ENCODE results near the gene SUPT4H1. TPM values are rescaled to one million over a fixed set of nuclear protein-coding genes. Genes with fewer than 3 reads are reported as not detected.

SUPT4H1 gene
- total RNA-seq, 1 donor from 2014 or later: 95.7 TPM

DNA sequence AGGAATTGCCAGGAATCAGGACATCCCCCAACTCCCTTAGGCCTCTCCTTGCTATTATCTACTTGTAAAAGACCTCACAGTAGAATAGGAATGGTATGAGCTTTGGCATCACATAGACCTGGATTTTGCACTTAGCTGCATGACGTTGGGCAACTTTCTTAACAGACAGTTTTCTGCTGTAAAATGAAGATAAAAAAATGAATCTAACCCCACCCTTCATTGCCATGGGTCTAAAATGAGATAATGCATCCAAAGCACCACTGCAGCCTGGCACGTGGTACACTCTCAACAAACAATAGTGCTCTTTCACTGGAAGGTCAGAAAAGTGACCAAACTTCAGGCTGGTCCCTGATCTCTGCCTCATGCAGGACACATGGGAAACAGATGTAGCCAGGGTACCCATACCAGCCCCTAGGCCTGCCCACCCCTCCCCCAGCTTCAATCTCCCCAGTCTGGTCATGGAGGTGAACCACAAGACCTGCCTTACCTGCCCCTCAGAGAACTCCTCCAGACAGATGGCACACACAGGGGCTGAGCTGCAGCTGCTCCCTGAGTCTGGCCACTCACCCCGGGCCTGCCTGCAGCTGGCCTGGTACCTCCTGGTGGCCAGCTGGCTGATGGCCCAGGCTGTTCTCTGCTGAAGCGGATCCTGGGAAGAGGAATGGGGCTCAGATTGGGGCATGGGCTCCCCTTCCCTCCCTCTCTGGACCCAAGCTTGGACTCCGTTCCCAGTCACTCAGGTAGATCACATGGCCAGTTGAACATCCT lies 8.5 kb upstream of the SUPT4H1 start:
- H3K27me3 Mint-ChIP-seq: no peaks in the 10 kb centered on the region
- H3K27ac Mint-ChIP-seq: no peak overlapping the region
- H3K9me3 Mint-ChIP-seq (ENCODE audit: low read depth): no peaks in the 10 kb centered on the region
- peaks cover 5% of the 10 kb centered on the region for H3K36me3 Mint-ChIP-seq (ENCODE audit: insufficient read depth)
- H3K4me3 Mint-ChIP-seq (ENCODE audit: low read depth): no peak overlapping the region
- TF ChIP-seq, protein P1, sequence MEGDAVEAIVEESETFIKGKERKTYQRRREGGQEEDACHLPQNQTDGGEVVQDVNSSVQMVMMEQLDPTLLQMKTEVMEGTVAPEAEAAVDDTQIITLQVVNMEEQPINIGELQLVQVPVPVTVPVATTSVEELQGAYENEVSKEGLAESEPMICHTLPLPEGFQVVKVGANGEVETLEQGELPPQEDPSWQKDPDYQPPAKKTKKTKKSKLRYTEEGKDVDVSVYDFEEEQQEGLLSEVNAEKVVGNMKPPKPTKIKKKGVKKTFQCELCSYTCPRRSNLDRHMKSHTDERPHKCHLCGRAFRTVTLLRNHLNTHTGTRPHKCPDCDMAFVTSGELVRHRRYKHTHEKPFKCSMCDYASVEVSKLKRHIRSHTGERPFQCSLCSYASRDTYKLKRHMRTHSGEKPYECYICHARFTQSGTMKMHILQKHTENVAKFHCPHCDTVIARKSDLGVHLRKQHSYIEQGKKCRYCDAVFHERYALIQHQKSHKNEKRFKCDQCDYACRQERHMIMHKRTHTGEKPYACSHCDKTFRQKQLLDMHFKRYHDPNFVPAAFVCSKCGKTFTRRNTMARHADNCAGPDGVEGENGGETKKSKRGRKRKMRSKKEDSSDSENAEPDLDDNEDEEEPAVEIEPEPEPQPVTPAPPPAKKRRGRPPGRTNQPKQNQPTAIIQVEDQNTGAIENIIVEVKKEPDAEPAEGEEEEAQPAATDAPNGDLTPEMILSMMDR (IDR thresholded peaks at IDR 0.05; ENCODE audit: unreplicated experiment): no peak
- peaks cover 18% of the 10 kb centered on the region for H3K4me1 Mint-ChIP-seq (ENCODE audit: low read depth)
- DNase-seq (ENCODE audit: low spot score, unreplicated experiment): no peak

DNA sequence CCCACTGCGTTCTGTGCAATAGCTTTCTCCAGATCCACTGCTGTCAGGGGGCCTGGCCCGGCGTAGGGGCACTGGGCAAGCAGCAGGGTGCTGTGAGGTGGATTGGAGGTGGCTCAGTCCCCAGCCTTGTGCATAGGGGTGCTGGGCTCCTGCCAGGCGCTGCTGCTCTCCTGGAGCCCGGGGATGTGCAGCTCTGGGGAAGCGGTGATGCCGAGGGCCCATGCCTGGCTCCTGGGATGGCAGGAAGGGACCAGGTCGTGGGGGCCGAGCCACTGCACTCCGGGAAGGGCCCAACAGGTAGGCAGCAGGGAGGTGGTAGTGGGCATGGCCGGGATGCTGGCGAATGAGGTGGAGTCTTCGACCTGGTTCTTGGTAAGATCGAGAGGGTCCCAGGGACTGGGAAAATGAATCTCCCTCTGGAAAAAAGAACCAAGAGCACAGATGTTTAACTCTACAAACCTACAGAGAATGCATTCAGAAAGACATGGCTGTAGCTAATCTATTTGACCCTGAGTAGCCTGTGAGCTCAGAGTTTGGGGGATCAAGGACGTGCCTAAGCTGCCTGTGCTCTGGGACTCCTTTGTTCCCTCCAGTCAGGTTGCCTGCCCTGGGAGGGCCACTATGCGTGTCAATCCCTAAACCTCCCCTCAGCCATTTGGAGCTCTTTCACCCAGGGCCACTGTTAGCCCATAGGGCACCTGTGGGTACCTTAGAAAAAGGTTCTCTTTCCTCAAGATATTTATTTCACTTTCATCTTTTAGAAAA lies 6.6 kb upstream of the SUPT4H1 start:
- Mint-ChIP-seq H3K4me3 (ENCODE audit: low read depth) (no peak overlapping the region), H3K9me3 (ENCODE audit: low read depth) (no peaks in the 10 kb centered on the region), H3K36me3 (ENCODE audit: insufficient read depth) (peaks cover 6% of the 10 kb centered on the region), H3K27ac (no peak overlapping the region), H3K27me3 (no peaks in the 10 kb centered on the region), H3K4me1 (ENCODE audit: low read depth) (peaks cover 1% of the 10 kb centered on the region)
- DNase-seq (ENCODE audit: low spot score, unreplicated experiment): no peak
- TF ChIP-seq, protein P1 (IDR thresholded peaks at IDR 0.05; ENCODE audit: unreplicated experiment): no peak

DNA sequence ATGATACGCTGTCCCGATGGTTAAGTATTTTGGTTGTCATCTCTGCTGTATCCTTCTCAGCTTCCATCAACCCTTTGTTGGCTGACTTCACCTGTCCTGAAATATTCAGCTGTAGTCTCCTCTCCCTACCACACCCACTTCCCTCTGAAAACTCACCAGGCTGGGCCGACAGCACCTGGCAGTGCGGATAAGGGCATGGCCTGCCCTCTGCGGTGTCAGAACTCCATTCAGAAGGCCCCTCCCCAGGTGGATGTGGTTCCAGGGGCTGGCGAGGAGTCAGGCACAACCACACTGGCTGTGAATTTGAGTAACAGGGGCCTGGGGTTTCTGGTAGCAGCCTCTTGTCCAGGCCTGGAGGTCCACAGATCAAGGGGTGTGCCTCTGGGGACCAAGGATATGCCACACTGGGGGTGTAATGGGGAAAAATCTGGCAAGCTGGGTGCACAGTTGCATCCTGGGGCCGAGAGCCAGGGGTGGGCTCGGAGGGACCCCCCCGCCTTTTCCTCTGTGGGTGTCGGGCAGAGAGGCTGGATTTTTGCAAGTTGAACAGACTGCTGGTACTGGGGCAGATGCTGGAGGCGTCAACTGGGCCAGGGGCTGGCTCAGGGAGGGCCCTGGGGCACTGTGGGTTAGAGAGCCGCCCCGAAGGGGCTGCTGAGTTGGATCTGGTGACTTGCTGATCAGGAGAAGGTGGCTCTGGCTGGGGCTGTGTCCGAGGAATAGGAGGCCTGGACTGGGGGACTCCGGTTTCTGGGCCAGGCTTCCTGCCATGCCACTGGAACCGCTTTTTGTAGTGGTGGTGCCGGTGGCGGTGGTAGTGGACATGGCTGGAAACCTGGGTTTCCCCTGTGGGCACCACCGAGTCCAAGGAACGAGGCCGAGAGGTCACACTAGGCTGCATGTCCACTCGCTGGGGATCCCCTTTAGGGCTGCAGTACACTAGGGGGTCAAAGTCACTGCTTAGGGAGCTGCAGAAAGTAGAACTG lies 5.6 kb upstream of the SUPT4H1 start:
- Mint-ChIP-seq H3K4me3 (ENCODE audit: low read depth) (no peak overlapping the region), H3K9me3 (ENCODE audit: low read depth) (no peaks in the 10 kb centered on the region), H3K36me3 (ENCODE audit: insufficient read depth) (peaks cover 6% of the 10 kb centered on the region), H3K27me3 (no peaks in the 10 kb centered on the region), H3K27ac (no peak overlapping the region), H3K4me1 (ENCODE audit: low read depth) (peaks cover 4% of the 10 kb centered on the region)
- no peak for DNase-seq (ENCODE audit: low spot score, unreplicated experiment)
- TF ChIP-seq, protein P1 (IDR thresholded peaks at IDR 0.05; ENCODE audit: unreplicated experiment): no peak

DNA sequence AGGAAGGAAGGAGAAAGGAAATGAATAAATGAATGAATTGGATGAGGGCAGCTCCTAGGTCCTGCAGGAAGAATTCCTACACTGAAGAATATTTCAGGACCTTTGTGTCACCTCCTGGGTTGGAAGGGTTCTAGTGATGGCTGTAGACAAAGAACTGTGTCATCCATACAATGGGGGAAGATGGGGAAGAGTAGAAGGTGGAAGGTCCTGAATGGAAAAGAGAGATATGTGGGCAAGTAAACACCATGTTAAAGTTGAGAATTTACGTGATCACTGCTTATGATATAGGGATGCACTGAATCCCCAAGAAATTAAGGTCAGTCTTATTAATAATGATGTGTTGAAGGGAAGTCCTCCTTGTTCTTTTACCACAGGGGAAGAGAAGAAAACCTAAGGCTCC lies 4.2 kb upstream of the SUPT4H1 start:
- TF ChIP-seq, protein P1 (IDR thresholded peaks at IDR 0.05; ENCODE audit: unreplicated experiment): no peak
- H3K4me1 Mint-ChIP-seq (ENCODE audit: low read depth): peaks cover 8% of the 10 kb centered on the region
- H3K36me3 Mint-ChIP-seq (ENCODE audit: insufficient read depth): peaks cover 5% of the 10 kb centered on the region
- DNase-seq (ENCODE audit: low spot score, unreplicated experiment): no peak
- H3K27ac Mint-ChIP-seq: no peak overlapping the region
- H3K9me3 Mint-ChIP-seq (ENCODE audit: low read depth): no peaks in the 10 kb centered on the region
- no peaks in the 10 kb centered on the region for H3K27me3 Mint-ChIP-seq
- H3K4me3 Mint-ChIP-seq (ENCODE audit: low read depth): no peak overlapping the region
